Endometrium (tissue), 2 donors: ENCODE data around the gene GPC4.

Source experiments
- FAIRE-seq: peaks from 2 replicates; lab custom pipeline; 2012; peaks lifted over from hg19 to GRCh38; lab: Jason Lieb, UNC
- donor health status: control.
- donor health status: control.

Gene GPC4

GRCh38 chrX:133415276-133416105 lies at the start of gene GPC4:
GPC4 (minus strand) TSS chrX:133415489; CDS start chrX:133414965, 524 bp downstream.
- no peak for FAIRE-seq

- no peak for FAIRE-seq
Observed at GRCh38 chrX:133461231-133461630, 45.9 kb upstream of the GPC4 start.

- FAIRE-seq: no peak
Observed at GRCh38 chrX:133454924-133455323, 39.6 kb upstream of the GPC4 start.

GRCh38 chrX:133454491-133454914 lies 39.2 kb upstream of the GPC4 start:
- no peak for FAIRE-seq

- FAIRE-seq: no peak
Observed at GRCh38 chrX:133448512-133449076, 33.3 kb upstream of the GPC4 start.

- no peak for FAIRE-seq
Observed at GRCh38 chrX:133444952-133445831, 29.9 kb upstream of the GPC4 start.

- no peak for FAIRE-seq
Observed at GRCh38 chrX:133444196-133444595, 28.9 kb upstream of the GPC4 start.

- FAIRE-seq: no peak
Observed at GRCh38 chrX:133440797-133441163, 25.5 kb upstream of the GPC4 start.

- no peak for FAIRE-seq
Observed at GRCh38 chrX:133440081-133440796, 24.9 kb upstream of the GPC4 start.

GRCh38 chrX:133437766-133438165 lies 22.5 kb upstream of the GPC4 start:
- FAIRE-seq: no peak

- FAIRE-seq: no peak
Observed at GRCh38 chrX:133437356-133437755, 22.1 kb upstream of the GPC4 start.

- no peak for FAIRE-seq
Observed at GRCh38 chrX:133435544-133436124, 20.3 kb upstream of the GPC4 start.

GRCh38 chrX:133434197-133434820 lies 19.0 kb upstream of the GPC4 start:
- FAIRE-seq: no peak

- FAIRE-seq: no peak
Observed at GRCh38 chrX:133419911-133420310, 4.6 kb upstream of the GPC4 start.

- no peak for FAIRE-seq
Observed at GRCh38 chrX:133418588-133418987, 3.3 kb upstream of the GPC4 start.

- FAIRE-seq: no peak
Observed at GRCh38 chrX:133417364-133417763, 2.1 kb upstream of the GPC4 start.

GRCh38 chrX:133414406-133415275 lies 648 bp downstream of the GPC4 start:
- no peak for FAIRE-seq

- FAIRE-seq: no peak
Observed at GRCh38 chrX:133413218-133413925, 1.9 kb downstream of the GPC4 start.

GRCh38 chrX:133412665-133413064 lies 2.6 kb downstream of the GPC4 start:
- FAIRE-seq: no peak

GRCh38 chrX:133412246-133412645 lies 3.0 kb downstream of the GPC4 start:
- no peak for FAIRE-seq
